ENCODE results near the gene HOXA11. TPM values are rescaled to one million over a fixed set of nuclear protein-coding genes. Genes with fewer than 3 reads are reported as not detected.

HOXA11 gene
- total RNA-seq, 2 experiments from 2014 or later: not detected

DNA sequence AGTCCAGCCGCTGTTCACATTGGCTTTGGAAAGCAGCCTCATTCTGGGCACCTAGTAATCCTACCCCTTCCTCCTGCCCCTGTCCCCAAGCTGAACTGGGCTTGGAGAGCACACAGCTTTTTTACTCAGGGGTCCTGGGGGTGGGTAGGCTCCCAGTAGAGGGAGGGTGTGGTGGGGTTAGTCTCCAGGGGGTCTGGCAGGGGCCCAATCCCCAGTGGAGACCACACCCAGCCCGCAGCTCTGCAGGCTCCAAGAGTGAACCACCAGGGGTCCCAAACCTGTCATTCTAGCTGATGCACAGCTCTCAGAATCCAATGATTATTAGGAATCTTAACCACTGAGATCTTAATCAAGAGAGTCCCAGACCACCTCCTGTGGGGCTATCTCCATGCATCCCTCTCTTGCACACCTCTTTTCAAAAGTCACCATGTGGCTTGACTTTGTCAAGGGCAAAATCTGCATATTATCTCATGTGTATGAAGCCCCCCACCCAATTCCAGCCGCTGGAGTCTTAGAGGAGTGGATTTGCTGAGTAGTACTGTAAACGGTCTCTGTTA lies 2.7 kb downstream of the HOXA11 start:
- CTCF ChIA-PET: interaction anchor here (0.9 to 1.4 kb wide), 3 partner anchors 17 to 23 kb away, joined by 3 to 4 read pairs (median 3); no protein-coding TSS in a partner anchor

DNA sequence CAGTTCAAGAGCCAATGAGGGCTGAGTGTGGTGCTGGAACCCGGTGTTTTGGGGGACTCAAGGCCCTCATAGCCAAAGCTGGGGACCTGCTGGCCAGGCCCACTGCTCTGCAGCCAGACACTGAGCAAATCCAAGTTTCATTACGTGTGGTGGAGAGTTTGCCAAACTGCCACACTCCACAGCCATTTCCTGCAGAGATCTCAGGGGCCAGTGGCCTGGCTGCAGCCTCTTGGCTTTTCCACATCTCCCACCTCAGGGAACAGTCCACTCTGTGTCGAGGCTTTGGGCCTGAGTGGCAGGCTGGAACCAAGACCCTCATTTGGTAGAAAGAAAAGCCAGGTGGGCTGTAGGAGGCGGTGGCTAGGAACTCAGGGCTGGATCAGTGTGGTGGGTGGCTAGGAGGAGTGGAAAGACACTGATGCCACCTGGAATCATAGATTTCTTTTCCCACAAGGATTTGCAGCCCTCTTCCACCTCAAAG lies 3.2 kb downstream of the HOXA11 start:
- H3K4me1 Mint-ChIP-seq (ENCODE audit: low read depth): peaks cover 20% of the 10 kb centered on the region
- intact Hi-C loops (cut with micrococcal nuclease): no loop called here
- CTCF ChIA-PET: interaction anchor here (1.0 to 1.4 kb wide), 2 partner anchors 17 to 23 kb away, joined by 3 read pairs; no protein-coding TSS in a partner anchor
- peaks cover 73% of the 10 kb centered on the region for H3K27me3 Mint-ChIP-seq (ENCODE audit: low read depth)
- H3K9me3 Mint-ChIP-seq: no peaks in the 10 kb centered on the region
- DNase-seq: no peak
- no peaks in the 10 kb centered on the region for H3K36me3 Mint-ChIP-seq (ENCODE audit: low read depth)
- no peak overlapping the region for H3K27ac Mint-ChIP-seq
- H3K4me3 Mint-ChIP-seq: no peak overlapping the region

More for the DNA sequence above, 2.7 kb downstream of the HOXA11 start:
- Mint-ChIP-seq H3K36me3 (ENCODE audit: low read depth) (no peaks in the 10 kb centered on the region), H3K27me3 (ENCODE audit: low read depth) (peaks cover 78% of the 10 kb centered on the region), H3K4me3 (no peak overlapping the region), H3K27ac (no peak overlapping the region), H3K4me1 (ENCODE audit: low read depth) (peaks cover 23% of the 10 kb centered on the region), H3K9me3 (no peaks in the 10 kb centered on the region)
- intact Hi-C loops (cut with micrococcal nuclease): no loop called here
- no peak for DNase-seq

DNA sequence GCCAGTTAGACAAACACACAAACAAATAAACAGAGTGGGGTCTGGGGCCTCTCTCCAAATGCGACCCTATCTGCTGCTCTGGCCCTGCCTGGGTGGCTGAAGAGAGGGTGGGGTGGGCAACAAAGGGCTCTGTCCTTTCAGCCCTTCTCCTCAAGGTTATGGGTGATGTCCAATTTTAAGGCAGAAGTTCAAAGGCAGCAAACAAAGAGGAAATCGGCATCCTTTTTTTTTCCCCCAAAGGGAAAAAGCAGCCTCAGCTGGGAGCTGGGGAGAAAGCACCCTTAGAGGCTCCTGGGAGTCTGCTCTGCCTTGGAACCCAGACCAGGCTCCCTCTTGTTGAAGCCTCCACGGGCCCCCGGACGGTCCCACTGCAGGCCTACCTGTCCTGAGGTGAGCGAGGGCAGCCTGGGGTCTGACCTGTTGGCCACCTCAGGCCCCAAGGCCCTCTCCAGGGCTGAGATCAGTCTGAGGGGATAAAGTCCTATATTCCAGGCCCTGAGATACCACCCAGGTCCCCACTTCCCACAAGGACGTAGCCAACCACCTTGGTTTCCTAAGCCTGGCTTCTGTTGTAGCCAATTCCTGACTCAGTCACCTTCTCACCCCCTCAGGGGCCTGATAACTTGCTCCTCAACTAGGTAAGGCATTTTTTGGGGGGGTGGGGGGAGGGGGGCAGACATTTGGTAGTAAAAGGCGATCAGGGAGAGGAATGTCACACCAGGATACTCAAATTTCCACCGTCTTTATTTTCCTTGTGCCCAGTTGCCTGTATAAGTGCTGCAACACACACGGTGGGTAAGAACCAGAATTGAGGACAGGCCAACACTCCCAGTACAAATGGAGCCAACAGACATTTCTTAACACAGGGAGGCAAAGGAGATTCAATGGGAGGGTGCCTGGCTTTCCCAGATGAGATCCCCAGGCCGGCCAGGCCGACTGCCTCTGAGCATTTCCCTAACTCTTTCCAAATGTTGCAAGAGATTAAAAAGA lies 4.3 kb downstream of the HOXA11 start:
- Mint-ChIP-seq H3K4me3 (no peak overlapping the region), H3K36me3 (ENCODE audit: low read depth) (no peaks in the 10 kb centered on the region), H3K27me3 (ENCODE audit: low read depth) (peaks cover 74% of the 10 kb centered on the region), H3K4me1 (ENCODE audit: low read depth) (peaks cover 12% of the 10 kb centered on the region), H3K27ac (no peak overlapping the region), H3K9me3 (no peaks in the 10 kb centered on the region)
- CTCF ChIA-PET: interaction anchor here (0.6 to 2.3 kb wide), 14 partner anchors 9 to 318 kb away, joined by 3 to 11 read pairs (median 4); no protein-coding TSS in a partner anchor
- no peak for DNase-seq
- intact Hi-C loops (cut with micrococcal nuclease): no loop called here

DNA sequence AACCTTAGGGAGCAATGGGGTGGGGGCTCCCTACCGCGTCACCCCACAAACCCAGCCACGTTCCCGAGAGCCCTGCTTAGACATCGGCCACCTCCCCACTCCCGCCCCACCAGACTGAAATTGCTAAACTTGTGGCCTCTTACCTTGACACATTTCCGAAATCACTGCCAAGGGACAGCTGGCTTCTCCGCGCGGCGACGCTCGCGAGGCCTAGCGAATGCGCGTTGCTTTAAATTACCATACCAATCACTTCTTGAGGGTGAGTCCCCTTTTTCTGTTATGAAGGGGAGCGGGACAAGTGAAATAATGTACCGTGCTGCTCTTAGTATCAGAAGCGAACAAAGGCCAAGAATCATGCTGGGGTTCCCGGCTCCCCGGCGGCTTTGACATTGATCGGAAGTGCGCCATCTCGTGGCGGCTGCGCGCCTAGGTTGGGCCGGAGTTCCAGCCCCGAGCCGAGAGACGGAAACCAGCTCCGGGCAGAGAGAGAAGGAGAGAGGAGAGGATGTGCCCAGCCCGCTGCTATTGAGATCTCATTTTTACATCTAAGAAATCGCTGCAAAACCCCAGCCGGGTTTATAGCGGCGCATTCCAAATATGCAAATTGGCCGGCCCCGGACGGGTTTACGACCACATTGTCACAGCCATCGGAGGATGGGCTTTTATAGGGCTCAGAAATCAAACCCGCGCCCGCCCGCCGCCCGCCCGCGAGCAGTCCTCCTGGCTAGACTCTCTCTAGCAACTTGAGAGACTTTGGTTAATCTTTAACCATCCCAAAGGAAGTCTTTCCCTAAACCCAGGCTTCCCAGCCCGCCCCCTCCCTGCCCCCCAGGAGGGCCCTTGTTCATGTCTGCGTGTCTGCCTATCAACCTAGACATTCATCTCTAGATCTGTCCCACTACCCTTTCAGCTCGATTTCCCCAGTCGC lies 5.3 kb downstream of the HOXA11 start:
- no peaks in the 10 kb centered on the region for H3K9me3 Mint-ChIP-seq
- peak overlapping the region; percentile 4 for H3K4me3 Mint-ChIP-seq
- H3K27me3 Mint-ChIP-seq (ENCODE audit: low read depth): peaks cover 72% of the 10 kb centered on the region
- H3K36me3 Mint-ChIP-seq (ENCODE audit: low read depth): no peaks in the 10 kb centered on the region
- intact Hi-C loops (cut with micrococcal nuclease): no loop called here
- peaks cover 8% of the 10 kb centered on the region for H3K4me1 Mint-ChIP-seq (ENCODE audit: low read depth)
- H3K27ac Mint-ChIP-seq: no peak overlapping the region
- peak; percentile 57 for DNase-seq
- CTCF ChIA-PET: interaction anchor here (0.6 to 2.3 kb wide), 19 partner anchors 9 to 735 kb away, joined by 3 to 11 read pairs (median 4); no protein-coding TSS in a partner anchor

DNA sequence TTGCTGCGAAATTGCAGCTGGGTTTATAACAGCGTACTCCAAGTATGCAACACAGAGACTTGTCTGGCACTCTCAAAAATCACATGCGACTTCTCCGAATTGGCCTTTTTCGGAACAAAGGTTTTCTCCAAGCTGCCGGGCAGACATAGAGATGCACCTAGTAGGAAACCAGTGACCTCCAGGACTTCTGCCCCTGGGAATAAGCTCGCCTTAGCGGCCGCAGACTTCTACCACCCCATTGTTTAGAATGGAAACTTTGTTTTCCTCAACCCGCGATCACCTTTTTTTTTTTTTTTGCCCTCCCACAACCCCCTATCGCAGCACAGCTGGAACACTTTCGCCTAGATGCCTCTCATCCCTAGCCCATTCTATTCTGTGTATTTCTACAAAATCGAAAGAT lies 6.0 kb downstream of the HOXA11 start:
- CTCF ChIA-PET: interaction anchor here (0.6 to 2.3 kb wide), 20 partner anchors 8 to 1252 kb away, joined by 3 to 11 read pairs (median 4); no protein-coding TSS in a partner anchor
- no peak for DNase-seq
- Mint-ChIP-seq H3K4me1 (ENCODE audit: low read depth) (peaks cover 8% of the 10 kb centered on the region), H3K27ac (no peak overlapping the region), H3K27me3 (ENCODE audit: low read depth) (peaks cover 71% of the 10 kb centered on the region), H3K9me3 (no peaks in the 10 kb centered on the region), H3K4me3 (no peak overlapping the region), H3K36me3 (ENCODE audit: low read depth) (no peaks in the 10 kb centered on the region)
- intact Hi-C loops (cut with micrococcal nuclease): no loop called here

DNA sequence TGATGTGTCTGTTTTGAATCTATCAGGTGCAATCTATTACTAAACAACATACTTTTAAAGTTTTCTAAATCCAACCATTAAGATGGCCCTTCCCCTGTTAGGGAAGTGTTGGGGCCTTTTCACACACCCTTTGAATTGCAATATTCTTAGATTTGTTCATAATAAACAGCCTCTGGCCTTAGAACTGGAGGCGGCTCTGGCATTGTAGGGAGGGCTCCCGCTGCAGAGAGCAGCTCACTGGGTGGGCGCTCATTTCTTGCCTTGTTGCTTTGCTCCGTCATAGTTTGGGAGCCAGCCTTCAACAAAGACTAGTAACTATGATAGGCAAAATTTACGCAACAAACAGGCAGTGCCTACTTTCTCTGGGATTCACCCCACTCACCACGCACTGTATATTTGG lies 6.7 kb downstream of the HOXA11 start:
- Mint-ChIP-seq H3K4me1 (ENCODE audit: low read depth) (peaks cover 8% of the 10 kb centered on the region), H3K27ac (no peak overlapping the region), H3K4me3 (no peak overlapping the region), H3K9me3 (no peaks in the 10 kb centered on the region), H3K27me3 (ENCODE audit: low read depth) (peaks cover 67% of the 10 kb centered on the region), H3K36me3 (ENCODE audit: low read depth) (no peaks in the 10 kb centered on the region)
- CTCF ChIA-PET: interaction anchor here (0.7 to 2.3 kb wide), 6 partner anchors 12 to 1252 kb away, joined by 3 to 11 read pairs (median 6); no protein-coding TSS in a partner anchor
- no peak for DNase-seq
- intact Hi-C loops (cut with micrococcal nuclease): no loop called here

DNA sequence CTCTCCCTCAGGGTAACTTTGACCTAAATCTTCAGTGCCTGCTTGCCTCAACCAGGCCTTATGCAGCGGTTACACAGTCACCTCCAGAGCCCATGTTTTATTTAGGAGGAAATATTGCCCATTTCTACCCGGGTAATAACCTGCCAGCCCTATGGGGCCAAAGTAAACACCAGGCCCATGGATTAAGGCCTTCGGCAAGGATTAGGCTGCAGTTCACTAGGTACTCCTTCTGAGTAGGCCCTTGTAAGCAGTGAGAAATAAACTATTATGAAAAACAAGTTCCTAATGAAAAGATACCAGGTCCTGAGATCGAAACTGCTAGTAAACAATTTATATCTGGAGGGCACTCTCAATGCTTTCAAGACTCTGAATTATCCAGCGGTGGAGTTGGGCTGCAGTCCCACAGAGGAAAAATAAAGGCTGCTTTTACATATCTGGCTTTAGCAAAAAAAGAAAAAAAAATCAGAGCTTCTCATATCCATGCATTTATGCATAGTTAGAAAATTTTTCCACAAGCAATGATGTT lies 7.2 kb downstream of the HOXA11 start:
- Mint-ChIP-seq H3K4me3 (no peak overlapping the region), H3K27ac (no peak overlapping the region), H3K36me3 (ENCODE audit: low read depth) (no peaks in the 10 kb centered on the region), H3K4me1 (ENCODE audit: low read depth) (peaks cover 7% of the 10 kb centered on the region), H3K27me3 (ENCODE audit: low read depth) (peaks cover 64% of the 10 kb centered on the region), H3K9me3 (no peaks in the 10 kb centered on the region)
- CTCF ChIA-PET: interaction anchor here (0.9 to 2.3 kb wide), 2 partner anchors 12 to 14 kb away, joined by 3 to 11 read pairs; no protein-coding TSS in a partner anchor
- no peak for DNase-seq
- intact Hi-C loops (cut with micrococcal nuclease): no loop called here

DNA sequence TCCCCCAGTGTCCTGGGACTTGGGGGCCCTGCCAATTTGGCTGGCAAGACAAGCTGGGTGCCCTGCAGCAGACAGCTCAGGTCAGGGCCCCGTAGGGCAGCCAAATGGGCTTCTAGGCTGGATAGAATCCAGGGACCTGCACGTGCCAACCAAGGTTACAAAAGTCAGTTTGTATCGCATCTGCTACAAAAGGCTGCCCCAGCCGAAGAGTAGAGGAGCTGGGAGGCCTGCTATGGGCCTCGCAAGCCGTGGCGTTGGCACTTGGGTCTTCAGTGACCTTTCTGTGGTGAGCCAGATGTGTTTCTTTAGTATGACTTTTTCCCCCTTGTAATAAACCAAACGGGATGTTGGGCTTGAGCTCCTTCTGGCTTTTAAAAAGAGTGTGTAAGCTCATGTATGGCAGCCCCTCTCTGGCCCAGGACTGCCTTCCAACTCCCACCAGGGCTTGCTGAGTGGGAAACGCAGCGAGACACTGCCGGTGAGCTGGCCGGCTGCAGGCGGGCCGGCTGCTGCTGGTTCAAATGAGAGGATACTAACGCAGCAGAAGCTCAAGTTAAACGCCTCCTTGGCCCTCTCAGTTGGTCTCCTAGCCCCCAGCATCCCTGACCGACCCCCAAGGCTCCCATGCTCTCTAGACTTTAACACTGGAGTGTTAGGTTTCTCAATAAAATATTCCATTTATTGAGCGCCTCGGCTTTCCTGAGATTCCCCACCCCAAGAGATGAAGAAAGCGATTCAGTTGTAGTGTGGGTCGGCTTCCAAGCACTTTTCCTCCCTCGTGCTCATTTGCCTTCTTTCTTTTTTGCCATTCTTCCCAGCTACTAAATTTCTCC lies 7.9 kb downstream of the HOXA11 start:
- no peak for DNase-seq
- Mint-ChIP-seq H3K9me3 (no peaks in the 10 kb centered on the region), H3K36me3 (ENCODE audit: low read depth) (no peaks in the 10 kb centered on the region), H3K4me3 (no peak overlapping the region), H3K27ac (no peak overlapping the region), H3K27me3 (ENCODE audit: low read depth) (peaks cover 64% of the 10 kb centered on the region), H3K4me1 (ENCODE audit: low read depth) (peaks cover 9% of the 10 kb centered on the region)
- intact Hi-C loops (cut with micrococcal nuclease): no loop called here
- CTCF ChIA-PET: interaction anchor here (0.7 to 1.3 kb wide), 3 partner anchors 15 to 77 kb away, joined by 3 read pairs; no protein-coding TSS in a partner anchor

DNA sequence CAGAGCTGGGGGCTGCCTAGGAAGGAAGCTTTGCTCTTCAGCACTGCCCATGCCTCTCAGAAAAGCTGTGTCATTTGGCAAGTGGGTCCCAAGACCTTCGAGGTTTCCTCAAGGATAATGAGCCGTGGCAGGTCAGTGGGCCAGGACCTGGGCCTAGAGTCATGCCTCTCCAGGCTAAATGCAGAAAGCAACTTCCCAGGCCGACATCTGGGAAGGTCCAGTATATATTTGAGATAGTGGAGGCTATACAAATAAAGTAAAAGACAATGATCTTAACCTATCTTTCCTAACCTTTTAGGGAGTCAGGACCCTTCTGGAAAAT lies 8.5 kb downstream of the HOXA11 start:
- H3K4me1 Mint-ChIP-seq (ENCODE audit: low read depth): peaks cover 15% of the 10 kb centered on the region
- no peaks in the 10 kb centered on the region for H3K9me3 Mint-ChIP-seq
- peaks cover 65% of the 10 kb centered on the region for H3K27me3 Mint-ChIP-seq (ENCODE audit: low read depth)
- no peak overlapping the region for H3K4me3 Mint-ChIP-seq
- no peaks in the 10 kb centered on the region for H3K36me3 Mint-ChIP-seq (ENCODE audit: low read depth)
- CTCF ChIA-PET: interaction anchor here (0.7 to 1.3 kb wide), 2 partner anchors 18 to 78 kb away, joined by 3 read pairs; no protein-coding TSS in a partner anchor
- intact Hi-C loops (cut with micrococcal nuclease): no loop called here
- no peak overlapping the region for H3K27ac Mint-ChIP-seq
- DNase-seq: no peak

DNA sequence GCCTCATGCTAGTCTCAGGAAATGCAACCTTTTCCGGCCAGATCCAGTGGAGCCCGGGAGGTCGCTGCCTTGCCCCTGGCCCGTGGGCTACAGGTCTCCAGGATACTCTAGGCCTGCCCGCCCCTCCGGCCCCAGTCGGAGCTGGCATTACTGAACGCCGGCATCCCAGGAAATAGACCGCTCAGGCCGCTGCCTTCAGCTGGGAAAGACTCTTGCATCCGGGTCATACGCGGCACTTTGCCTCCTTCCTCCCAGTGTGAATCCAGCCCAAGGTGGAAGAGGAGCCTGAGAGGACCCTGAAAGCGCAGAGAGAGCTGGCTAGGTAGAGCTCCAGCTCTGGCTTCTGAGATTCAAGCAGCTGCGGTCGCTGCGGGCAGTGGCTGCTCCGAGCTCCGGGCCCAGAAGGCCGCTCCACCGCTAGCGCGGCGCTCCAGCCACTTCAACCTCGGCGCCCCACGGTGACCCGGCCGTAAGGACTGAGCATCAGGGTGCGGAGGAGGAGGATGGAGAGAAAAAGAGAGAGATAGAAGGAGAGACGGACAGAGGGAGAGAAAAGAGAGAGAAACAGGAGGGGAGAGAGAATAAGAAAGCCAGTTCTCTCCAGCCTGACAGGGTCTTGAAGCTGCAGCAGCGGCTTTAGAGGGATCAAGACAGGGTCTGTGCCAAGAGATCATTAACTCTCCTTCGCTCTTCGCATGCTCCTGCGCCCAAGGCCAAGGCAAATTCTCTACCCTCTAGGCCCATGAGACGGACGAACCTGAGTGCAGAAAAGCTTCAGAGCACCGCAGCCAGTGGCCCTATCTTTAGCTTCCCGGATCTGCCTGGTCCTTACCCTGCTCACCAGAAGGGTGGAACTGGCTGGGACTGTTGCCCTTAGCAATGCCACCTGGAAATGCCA lies 9.2 kb downstream of the HOXA11 start:
- DNase-seq: peak; percentile 3
- intact Hi-C loops (cut with micrococcal nuclease): no loop called here
- no peaks in the 10 kb centered on the region for H3K36me3 Mint-ChIP-seq (ENCODE audit: low read depth)
- peaks cover 20% of the 10 kb centered on the region for H3K4me1 Mint-ChIP-seq (ENCODE audit: low read depth)
- no peak overlapping the region for H3K27ac Mint-ChIP-seq
- peaks cover 65% of the 10 kb centered on the region for H3K27me3 Mint-ChIP-seq (ENCODE audit: low read depth)
- CTCF ChIA-PET: interaction anchor here (1.3 to 1.6 kb wide), 2 partner anchors 19 to 27 kb away, joined by 3 to 9 read pairs; no protein-coding TSS in a partner anchor
- H3K9me3 Mint-ChIP-seq: no peaks in the 10 kb centered on the region
- no peak overlapping the region for H3K4me3 Mint-ChIP-seq

Data from activated naive CD4-positive, alpha-beta T cell treated with anti-CD3 and anti-CD28 coated beads for 36 hours (primary cell).